ENCODE data around the gene CASS4. TPM values are rescaled to one million over a fixed set of nuclear protein-coding genes. Genes with fewer than 3 reads are reported as not detected.
A peak's percentile ranks its signal among the peaks of the same experiment; 100 is the strongest.

Gene CASS4
- total RNA-seq, 1 donor, result 3.5 TPM

DNA sequence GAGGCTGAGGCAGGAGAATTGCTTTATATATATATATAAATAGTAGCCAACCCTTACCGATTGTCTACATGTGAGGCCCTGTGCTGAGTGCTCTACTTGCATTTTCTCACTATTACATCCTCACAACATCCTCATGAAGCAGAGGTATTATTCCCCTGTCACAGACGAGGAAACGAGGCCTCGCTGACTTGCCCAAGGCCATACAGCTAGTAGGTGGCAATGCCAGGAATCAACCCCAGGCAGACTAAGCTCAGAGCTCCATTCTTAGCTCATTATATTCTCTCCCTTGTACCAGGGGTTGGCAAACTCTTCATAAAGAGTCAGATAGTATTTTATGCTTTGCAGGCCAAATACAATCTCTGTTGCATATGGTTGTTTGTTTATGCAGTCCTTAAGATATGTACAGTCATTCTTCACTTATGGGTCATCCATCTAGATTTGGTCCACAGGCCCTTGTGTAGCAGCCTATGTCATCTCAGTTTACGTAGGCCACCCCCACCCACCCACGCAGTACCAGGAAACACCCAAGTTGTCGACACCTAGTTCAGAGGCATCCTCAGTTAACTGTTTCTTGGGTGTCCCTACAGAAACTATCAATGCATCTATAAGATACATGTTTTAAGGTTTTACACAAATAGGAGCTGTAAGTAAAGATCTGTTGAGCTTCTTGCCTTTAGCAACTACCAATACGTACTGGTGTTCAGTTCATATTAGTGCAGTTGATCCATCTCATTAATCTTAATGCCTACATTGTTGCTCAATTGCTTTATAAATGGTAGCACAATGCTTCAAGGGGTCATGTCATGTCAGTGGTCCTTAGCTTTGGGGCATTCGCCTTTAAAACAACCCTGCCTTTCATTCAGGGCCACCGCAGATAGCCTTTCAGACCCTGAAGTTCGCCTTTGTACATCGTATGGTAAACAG is 3.0 kb downstream of the CASS4 start:
- H3K4me3 ChIP-seq (ENCODE audit: low read depth, low read length), result no peak overlapping the region
- TF ChIP-seq, protein P1, sequence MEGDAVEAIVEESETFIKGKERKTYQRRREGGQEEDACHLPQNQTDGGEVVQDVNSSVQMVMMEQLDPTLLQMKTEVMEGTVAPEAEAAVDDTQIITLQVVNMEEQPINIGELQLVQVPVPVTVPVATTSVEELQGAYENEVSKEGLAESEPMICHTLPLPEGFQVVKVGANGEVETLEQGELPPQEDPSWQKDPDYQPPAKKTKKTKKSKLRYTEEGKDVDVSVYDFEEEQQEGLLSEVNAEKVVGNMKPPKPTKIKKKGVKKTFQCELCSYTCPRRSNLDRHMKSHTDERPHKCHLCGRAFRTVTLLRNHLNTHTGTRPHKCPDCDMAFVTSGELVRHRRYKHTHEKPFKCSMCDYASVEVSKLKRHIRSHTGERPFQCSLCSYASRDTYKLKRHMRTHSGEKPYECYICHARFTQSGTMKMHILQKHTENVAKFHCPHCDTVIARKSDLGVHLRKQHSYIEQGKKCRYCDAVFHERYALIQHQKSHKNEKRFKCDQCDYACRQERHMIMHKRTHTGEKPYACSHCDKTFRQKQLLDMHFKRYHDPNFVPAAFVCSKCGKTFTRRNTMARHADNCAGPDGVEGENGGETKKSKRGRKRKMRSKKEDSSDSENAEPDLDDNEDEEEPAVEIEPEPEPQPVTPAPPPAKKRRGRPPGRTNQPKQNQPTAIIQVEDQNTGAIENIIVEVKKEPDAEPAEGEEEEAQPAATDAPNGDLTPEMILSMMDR (IDR thresholded peaks at IDR 0.05; ENCODE audit: insufficient read depth, low read depth, low read length), result no peak
- peak; percentile 82 for DNase-seq (ENCODE audit: low read depth)

DNA sequence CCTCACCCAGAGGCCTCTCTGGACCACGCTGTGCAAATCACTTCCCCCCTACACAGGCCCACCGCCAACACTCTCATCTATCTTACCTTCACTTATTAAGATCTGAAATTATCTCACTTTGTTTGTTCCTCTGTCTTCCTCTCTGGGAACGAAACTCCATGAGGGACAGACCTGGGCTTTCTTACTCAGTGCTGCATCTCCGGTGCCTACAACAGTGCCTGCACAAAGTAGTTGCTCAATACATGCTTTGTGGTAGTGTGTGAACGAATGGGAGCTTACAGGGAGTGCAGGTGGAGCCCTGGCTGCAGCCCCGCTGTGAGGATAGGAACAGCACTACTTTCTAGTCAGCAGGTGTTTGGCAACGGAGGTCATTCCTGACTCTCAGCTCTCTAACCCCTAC is 5.3 kb downstream of the CASS4 start:
- DNase-seq (ENCODE audit: low read depth), result no peak
- TF ChIP-seq, protein P1 (IDR thresholded peaks at IDR 0.05; ENCODE audit: insufficient read depth, low read depth, low read length), result no peak
- H3K4me3 ChIP-seq (ENCODE audit: low read depth, low read length), result no peak overlapping the region

DNA sequence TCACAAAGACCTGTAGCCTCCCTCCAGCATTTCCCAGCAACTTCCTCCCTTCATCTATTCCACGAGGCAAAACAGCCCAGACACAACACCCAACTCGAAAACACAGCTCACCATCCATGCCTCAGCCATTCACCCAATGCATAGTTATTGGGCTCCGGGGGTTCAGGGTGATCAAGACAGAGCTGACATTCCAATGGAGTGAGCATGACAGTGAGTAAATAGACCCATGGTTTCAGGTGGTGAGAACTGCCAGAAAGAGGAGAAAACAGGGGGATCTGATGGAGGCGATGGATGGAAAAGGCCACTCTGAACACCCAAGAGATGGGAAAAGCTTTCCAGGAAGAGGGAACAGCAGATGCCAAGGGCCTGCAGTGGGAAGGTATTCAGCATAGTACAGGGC is 5.9 kb downstream of the CASS4 start:
- no peak overlapping the region for H3K4me3 ChIP-seq (ENCODE audit: low read depth, low read length)
- no peak for DNase-seq (ENCODE audit: low read depth)
- TF ChIP-seq, protein P1 (IDR thresholded peaks at IDR 0.05; ENCODE audit: insufficient read depth, low read depth, low read length), result no peak

DNA sequence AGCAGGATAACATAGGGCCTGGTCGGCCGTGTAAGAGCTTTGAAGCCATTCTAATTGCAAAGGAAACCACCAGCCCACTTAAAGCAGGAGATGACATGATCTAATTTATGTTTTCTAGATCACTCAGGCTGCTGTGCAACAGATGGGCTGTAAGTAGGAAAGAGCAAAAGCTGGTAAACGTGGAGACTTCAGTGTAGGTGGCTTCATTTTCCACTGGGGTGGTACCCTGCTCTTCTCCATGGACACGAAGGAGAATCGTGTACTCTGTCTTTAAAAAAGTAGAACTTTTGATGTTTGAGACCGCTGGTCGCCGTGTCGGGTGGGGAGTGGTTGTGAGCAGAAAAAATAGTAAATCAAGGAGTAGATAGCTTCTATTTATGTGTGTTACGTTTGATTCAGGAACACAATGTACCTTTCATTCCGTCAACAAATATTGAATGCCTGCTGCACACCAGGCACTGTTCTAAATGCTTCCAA is 6.4 kb downstream of the CASS4 start:
- TF ChIP-seq, protein P1 (IDR thresholded peaks at IDR 0.05; ENCODE audit: insufficient read depth, low read depth, low read length), result no peak
- no peak overlapping the region for H3K4me3 ChIP-seq (ENCODE audit: low read depth, low read length)
- peak; percentile 39 for DNase-seq (ENCODE audit: low read depth)

DNA sequence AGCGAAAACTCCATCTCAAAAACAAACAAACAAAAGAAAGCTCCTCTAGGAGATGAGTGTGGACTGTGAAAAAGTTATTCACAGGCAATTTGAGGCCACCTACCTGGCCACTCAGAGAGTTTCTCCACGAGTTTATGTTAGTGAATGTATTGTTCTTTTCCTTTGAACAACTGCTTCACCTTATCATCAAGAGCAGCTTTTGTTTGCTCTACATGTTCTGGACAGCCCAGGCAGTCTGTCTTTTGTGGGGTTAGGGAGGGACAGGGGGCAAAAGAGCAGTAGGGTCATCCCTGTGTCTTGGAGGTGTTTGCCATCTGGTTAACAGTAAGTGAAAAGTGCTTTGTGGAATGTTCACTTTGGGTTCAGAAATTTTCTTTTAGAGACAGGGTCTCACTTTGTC is 8.0 kb downstream of the CASS4 start:
- no peak overlapping the region for H3K4me3 ChIP-seq (ENCODE audit: low read depth, low read length)
- DNase-seq (ENCODE audit: low read depth), result no peak
- TF ChIP-seq, protein P1 (IDR thresholded peaks at IDR 0.05; ENCODE audit: insufficient read depth, low read depth, low read length), result no peak

DNA sequence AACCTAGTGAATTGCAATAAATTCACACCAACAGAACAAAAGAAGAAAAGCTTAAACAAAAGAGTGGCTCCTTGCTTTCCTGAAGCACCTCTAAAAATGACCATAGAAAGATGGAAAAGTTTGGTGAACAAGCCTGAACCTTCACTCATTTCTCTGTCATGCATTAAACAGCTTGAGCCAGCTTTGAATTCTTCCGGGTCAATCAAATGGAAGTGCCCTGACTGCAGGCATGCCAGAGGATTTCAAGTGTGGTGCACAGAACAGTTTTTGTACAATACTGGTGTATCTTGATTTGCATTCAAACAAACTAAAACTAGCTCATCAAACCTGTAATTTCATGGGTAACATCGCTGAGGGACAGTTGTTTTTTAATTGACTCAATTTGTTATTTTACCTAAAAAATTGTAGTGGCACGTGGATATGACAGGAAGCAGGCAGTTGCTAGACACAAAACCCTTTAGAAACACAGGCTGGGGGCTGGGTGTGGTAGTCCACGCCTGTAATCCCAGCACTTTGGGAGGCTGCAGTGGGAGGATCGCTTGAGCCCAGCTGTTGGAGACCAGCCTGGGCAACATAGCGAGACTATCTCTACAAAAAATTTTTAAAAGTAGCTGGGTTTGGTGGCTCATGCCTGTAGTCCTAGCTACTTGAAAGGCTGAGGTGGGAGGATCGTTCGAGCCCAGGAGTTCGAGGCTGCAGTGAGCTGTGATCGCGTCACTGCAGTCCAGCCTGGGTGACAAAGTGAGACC is 9.1 kb downstream of the CASS4 start:
- DNase-seq (ENCODE audit: low read depth), result no peak
- TF ChIP-seq, protein P1 (IDR thresholded peaks at IDR 0.05; ENCODE audit: insufficient read depth, low read depth, low read length), result no peak
- no peak overlapping the region for H3K4me3 ChIP-seq (ENCODE audit: low read depth, low read length)
